GM12878 (cell line): Measurements from ENCODE around the gene GCLM. TPM values are rescaled to one million over a fixed set of nuclear protein-coding genes. Genes with fewer than 3 reads are reported as not detected.
A peak's percentile ranks its signal among the peaks of the same experiment; 100 is the strongest.

Experiments used
- ATAC-seq: fragments of 200-7000 bp; cut with Tn5 transposase; 3 replicates; pipeline ENCODE4 v1.9.1; 2020; ENCODE audit warnings: mild to moderate bottlenecking, moderate library complexity
- BruUV-seq: library from RNA; stranded (reverse); fragments of 400-500 nt; replicated peaks from 2 replicates; lab custom pipeline; 2021; lab: Mats Ljungman, UMichigan
- CTCF ChIA-PET: fragments of 300-600 bp; sonication (Branson Sonifier 250); formaldehyde crosslinking; extraction: SDS; loops from one replicate; lab custom pipeline; 2021; ENCODE audit warnings: inconsistent platforms; lab: Yijun Ruan, JAX
- POLR2A ChIA-PET: fragments of 350-600 bp; formaldehyde crosslinking; extraction: SDS; loops from one replicate; lab custom pipeline; 2021; ENCODE audit warnings: inconsistent platforms; lab: Charles Lee
- RAD21 ChIA-PET: fragments of 300-600 bp; sonication (Branson Sonifier 250); formaldehyde crosslinking; loops from one replicate; lab custom pipeline; 2023; ENCODE audit warnings: antibody characterized with exemption; ENCODE audit not compliant: unreplicated experiment; lab: Charles Lee
- SMC1A ChIA-PET: fragments of 300-600 bp; sonication (Branson Sonifier 250); formaldehyde crosslinking; loops from one replicate; lab custom pipeline; 2023; ENCODE audit not compliant: unreplicated experiment, uncharacterized antibody; lab: Charles Lee
- DNase-seq: peaks from one replicate; pipeline ENCODE4 v3.0.0-alpha.2; 2011; ENCODE audit warnings: low read depth, low spot score
- FAIRE-seq: peaks from 3 replicates; lab custom pipeline; 2011; peaks lifted over from hg19 to GRCh38; lab: Jason Lieb, UNC
- H2AFZ ChIP-seq: 2 replicates; pipeline ENCODE4 v1.6.0; 2011; ENCODE audit warnings: low read depth, low read length, control low read depth; ENCODE audit not compliant: control insufficient read depth
- H3K27ac ChIP-seq: 2 replicates; pipeline ENCODE4 v1.5.1; 2011; ENCODE audit warnings: control low read depth; ENCODE audit not compliant: control insufficient read depth, insufficient read depth
- H3K27me3 ChIP-seq, 2 experiments: replicated peaks in 1 of 2; 2 replicates each; pipeline versions ENCODE4 v1.6.0 to v1.6.1; 2011; ENCODE audit warnings: low read length in 1 of 2; ENCODE audit not compliant: control insufficient read depth in 2 of 2, insufficient read depth in 2 of 2
- H3K36me3 ChIP-seq, 2 experiments: 2 replicates each; pipeline ENCODE4 v1.5.1; 2011; ENCODE audit warnings: low read length in 1 of 2; ENCODE audit not compliant: control insufficient read depth in 2 of 2, insufficient read depth in 2 of 2
- H3K4me1 ChIP-seq: 2 replicates; pipeline ENCODE4 v1.6.1; 2011; ENCODE audit warnings: mild to moderate bottlenecking, low read length, moderate library complexity, mixed read lengths; ENCODE audit not compliant: control insufficient read depth, insufficient read depth
- H3K4me2 ChIP-seq: 2 replicates; pipeline ENCODE4 v1.6.0; 2011; ENCODE audit warnings: control low read depth; ENCODE audit not compliant: control insufficient read depth, insufficient read depth
- H3K4me3 ChIP-seq: fragments of 200-600 bp; sonication (generic); 2 replicates; pipeline ENCODE4 v1.5.1; 2016
- H3K79me2 ChIP-seq: 2 replicates; pipeline ENCODE4 v1.6.0; 2011; ENCODE audit warnings: low read length; ENCODE audit not compliant: control insufficient read depth, insufficient read depth
- H3K9ac ChIP-seq: 2 replicates; pipeline ENCODE4 v1.8.0; 2011; ENCODE audit warnings: low read length, control low read depth, mixed read lengths; ENCODE audit not compliant: control insufficient read depth, insufficient read depth
- H3K9me3 ChIP-seq: replicated peaks from 3 replicates; pipeline ENCODE4 v1.5.1; 2011; ENCODE audit warnings: mild to moderate bottlenecking, low read length; ENCODE audit not compliant: control insufficient read depth, insufficient read depth
- H4K20me1 ChIP-seq: 2 replicates; pipeline ENCODE4 v1.6.0; 2011; ENCODE audit not compliant: control insufficient read depth, insufficient read depth
- CTCF ChIP-seq, 3 experiments: IDR thresholded peaks in 2 of 3; conservative IDR thresholded peaks in 1 of 3; 2 replicates each; pipeline ENCODE4 v1.5.1; 2011; ENCODE audit warnings: low read depth in 3 of 3, low read length in 3 of 3, mild to moderate bottlenecking in 3 of 3, control low read depth in 2 of 3, moderate library complexity in 2 of 3, inconsistent platforms in 1 of 3, mixed read lengths in 1 of 3; ENCODE audit not compliant: control insufficient read depth in 2 of 3, insufficient read depth in 1 of 3; ENCODE audit errors: extremely low read depth in 1 of 3
- E2F8 ChIP-seq: fragments of 450-650 bp; IDR thresholded peaks from 2 replicates; pipeline ENCODE4 v1.6.1; 2018; ENCODE audit warnings: mild to moderate bottlenecking, low read depth, moderate library complexity; ENCODE audit not compliant: partially characterized antibody
- IRF3 ChIP-seq: fragments of 450-650 bp; IDR thresholded peaks from 2 replicates; pipeline ENCODE4 v1.6.1; 2014; ENCODE audit warnings: mild to moderate bottlenecking
- NBN ChIP-seq: fragments of 450-650 bp; IDR thresholded peaks from 2 replicates; pipeline ENCODE4 v1.6.1; 2016
- RAD21 ChIP-seq: IDR thresholded peaks from 2 replicates; pipeline ENCODE4 v1.6.1; 2011; ENCODE audit warnings: mild to moderate bottlenecking, low read depth, low read length, moderate library complexity; ENCODE audit not compliant: insufficient read depth
- RUNX3 ChIP-seq: IDR thresholded peaks from 2 replicates; pipeline ENCODE4 v1.6.1; 2012; ENCODE audit warnings: low read length, inconsistent platforms
- SKIL ChIP-seq: fragments of 450-650 bp; IDR thresholded peaks from 2 replicates; pipeline ENCODE4 v1.6.1; 2017; ENCODE audit warnings: mild to moderate bottlenecking, low read depth, inconsistent platforms; ENCODE audit not compliant: poor library complexity, severe bottlenecking
- SMARCA5 ChIP-seq: fragments of 450-650 bp; IDR thresholded peaks from 2 replicates; pipeline ENCODE4 v1.6.1; 2017; ENCODE audit warnings: mild to moderate bottlenecking
- SMC3 ChIP-seq: IDR thresholded peaks from 2 replicates; pipeline ENCODE4 v1.6.1; 2011; ENCODE audit warnings: low read length, improper control_type of control experiment, borderline replicate concordance
- YY1 ChIP-seq: IDR thresholded peaks from 2 replicates; pipeline ENCODE4 v1.6.1; 2011; ENCODE audit warnings: low read depth, mild to moderate bottlenecking, low read length
- WGBS: methylation state at CpG from one replicate; pipeline ENCODE4 v1.1.6; 2016; ENCODE audit warnings: low lambda C conversion rate; ENCODE audit not compliant: insufficient replicate concordance, insufficient coverage; ENCODE audit errors: missing lambda C conversion rate; 5-methylcytosine and 5-hydroxymethylcytosine counted together
- in situ Hi-C: fragments of 300-500 bp; cut with MboI; formaldehyde crosslinking; loops from 9 replicates; pipeline ENCODE4 v1.14.3; 2018; ENCODE audit warnings: mixed read lengths
- intact Hi-C: fragments of 100-400 bp; cut with micrococcal nuclease; formaldehyde crosslinking; loops from one replicate; pipeline ENCODE4 v1.14.2; 2022; ENCODE audit not compliant: unreplicated experiment
- polyA plus RNA-seq, 11 experiments: library from polyadenylated mRNA; depleted of rRNA in 4 of 11; unstranded in 6 of 11; stranded (reverse) in 5 of 11; fragments of >200 nt; fragmentation: Nextera tagmentation in 4 of 11; fragmentation: Illumina TruSeq in 1 of 11; extraction: Ambion mirVana in 4 of 11; extraction: Trizol in 1 of 11; gene quantifications; 1 replicate in 1 of 11; 2 replicates in 10 of 11; pipeline versions ENCODE4 v1.2.1 to v1.2.3, GENCODE V29; 2011 to 2016; ENCODE audit warnings: inconsistent platforms in 2 of 11, missing spikeins in 2 of 11, low read depth in 1 of 11
- total RNA-seq, 4 experiments: library from RNA; depleted of rRNA in 3 of 4; stranded (reverse); fragments of >200 nt in 3 of 4; fragmentation: Illumina TruSeq in 1 of 4; extraction: Trizol in 1 of 4; gene quantifications; 2 replicates each; pipeline versions ENCODE4 v1.2.1 to v1.2.3, GENCODE V29; 2013 to 2021

GCLM gene
- total and polyA plus RNA-seq, 10 of the 15 experiments (the other 5 are each of a cell fraction or from before 2014, with no cell fraction given): 2.6 to 17.3 (median 6.9) TPM

- in situ Hi-C loops: loop anchor here (5.0 to 25.0 kb wide), 3 partner anchors 217 to 540 kb away; partner anchors contain the start of gene FNBP1L
- H3K36me3 ChIP-seq: no peaks in the 10 kb centered on the region
- ATAC-seq (no peak), FAIRE-seq (peak; percentile 75), DNase-seq (peak; percentile 34)
- H4K20me1 ChIP-seq: no peaks in the 10 kb centered on the region
- BruUV-seq: no TSS peak
- CTCF ChIA-PET: interaction anchor here (0.6 to 10.6 kb wide), 36 partner anchors 11 to 876 kb away, joined by 3 to 156 read pairs (median 4); partner anchors contain the start of gene DNTTIP2
- peak; percentile 65 to 79 (median 77) for TF ChIP-seq CTCF (IDR thresholded peaks at IDR 0.05 in 2 of 3, conservative IDR thresholded peaks at IDR 0.05 in 1 of 3; ENCODE audit: control insufficient read depth in 2 of 3, extremely low read depth in 1 of 3, insufficient read depth in 1 of 3, low read depth in 3 of 3, low read length in 3 of 3)
- TF ChIP-seq SMARCA5: peak; percentile 56; the same call in 1 of the 2 replicates
- peak; percentile 47 for TF ChIP-seq RUNX3
- TF ChIP-seq YY1: peak; percentile 57
- peak; percentile 82 for TF ChIP-seq RAD21
- TF ChIP-seq NBN: 0 out of 2 replicates have a peak, but pooled peaks have one; percentile 46
- no peak for TF ChIP-seq IRF3
- TF ChIP-seq E2F8: no peak
- TF ChIP-seq SKIL: peak; percentile 19
- TF ChIP-seq SMC3: peak; percentile 67
- H3K9ac ChIP-seq: no peak overlapping the region
- no peak overlapping the region for H2AFZ ChIP-seq
- no peak overlapping the region for H3K4me3 ChIP-seq
- peaks cover 6% of the 10 kb centered on the region for H3K4me1 ChIP-seq
- H3K27ac ChIP-seq: no peak overlapping the region
- SMC1A ChIA-PET: interaction anchor here (0.6 to 5.0 kb wide), 18 partner anchors 26 to 764 kb away, joined by 3 to 90 read pairs (median 4); no protein-coding TSS in a partner anchor
- H3K4me2 ChIP-seq: no peak overlapping the region
- no peaks in the 10 kb centered on the region for H3K9me3 ChIP-seq
- H3K79me2 ChIP-seq: no peaks in the 10 kb centered on the region
- H3K27me3 ChIP-seq: no peaks in the 10 kb centered on the region
- intact Hi-C loops: loop anchor here (1.0 to 5.0 kb wide), 4 partner anchors 215 to 540 kb away; partner anchors contain the start of gene DR1
- RAD21 ChIA-PET: interaction anchor here (0.7 to 6.9 kb wide), 13 partner anchors 18 to 540 kb away, joined by 3 to 114 read pairs (median 4); no protein-coding TSS in a partner anchor
- POLR2A ChIA-PET: interaction anchor here (0.7 to 1.4 kb wide), 2 partner anchors 42 to 215 kb away, joined by 3 to 4 read pairs; no protein-coding TSS in a partner anchor
- 40% methylated on average over 8 of the region's 8 CpGs for WGBS
Observed at GRCh38 chr1:93844262-93845045, 64.8 kb downstream of the GCLM start.
